Stimulated activated CD4-positive, alpha-beta T cell treated with anti-CD3 and anti-CD28 coated beads, Interleukin-12 subunit alpha, Interleukin-12 subunit beta, amount 100 ng/mL, for 24 hours (primary cell): ENCODE results near the gene C6orf120.

Experiments
- DNase-seq, 2 experiments: peaks; one replicate each; pipeline ENCODE4 v3.0.0-alpha.2; 2020; ENCODE audit warnings: low read depth in 2 of 2

C6orf120 gene

GRCh38 chr6:169701954-169702839 lies at the start of gene C6orf120, which contains the start of gene WDR27:
Gene C6orf120, plus strand, starts transcription at chr6:169702126. Its CDS starts 334 bp downstream, at chr6:169702460.
Gene WDR27, minus strand, starts transcription at chr6:169702029. Its CDS starts 13,024 bp downstream, at chr6:169689005.
- DNase-seq: peak; percentile 97

- DNase-seq: no peak
These were observed 49.0 kb upstream of the C6orf120 start for GRCh38 chr6:169652896-169653295.

GRCh38 chr6:169653691-169654090 lies 48.2 kb upstream of the C6orf120 start:
- DNase-seq: no peak

- DNase-seq: peak; percentile 24 to 25
These were observed 47.1 kb upstream of the C6orf120 start for GRCh38 chr6:169654598-169655391.

- DNase-seq: no peak
These were observed 45.2 kb upstream of the C6orf120 start for GRCh38 chr6:169656546-169657283.

GRCh38 chr6:169657284-169657610 lies 44.7 kb upstream of the C6orf120 start:
- DNase-seq: no peak

GRCh38 chr6:169659820-169660610 lies 41.9 kb upstream of the C6orf120 start:
- DNase-seq: no peak

- no peak for DNase-seq
These were observed 41.1 kb upstream of the C6orf120 start for GRCh38 chr6:169660751-169661390.

- DNase-seq: no peak
These were observed 40.6 kb upstream of the C6orf120 start for GRCh38 chr6:169661391-169661756.

GRCh38 chr6:169663468-169663867 lies 38.5 kb upstream of the C6orf120 start:
- no peak for DNase-seq

- DNase-seq: no peak
These were observed 37.7 kb upstream of the C6orf120 start for GRCh38 chr6:169664227-169664626.

- DNase-seq: no peak
These were observed 36.6 kb upstream of the C6orf120 start for GRCh38 chr6:169665289-169665688.

- DNase-seq: no peak
These were observed 35.5 kb upstream of the C6orf120 start for GRCh38 chr6:169666441-169666840.

GRCh38 chr6:169667716-169668115 lies 34.2 kb upstream of the C6orf120 start:
- no peak for DNase-seq

- DNase-seq: no peak
These were observed 33.6 kb upstream of the C6orf120 start for GRCh38 chr6:169668203-169668847.

GRCh38 chr6:169669147-169669546 lies 32.8 kb upstream of the C6orf120 start:
- no peak for DNase-seq

- no peak for DNase-seq
These were observed 32.0 kb upstream of the C6orf120 start for GRCh38 chr6:169669889-169670288.

- DNase-seq: no peak
These were observed 30.4 kb upstream of the C6orf120 start for GRCh38 chr6:169671563-169671962.

- DNase-seq: no peak
These were observed 26.9 kb upstream of the C6orf120 start for GRCh38 chr6:169675011-169675410.

GRCh38 chr6:169677096-169677495 lies 24.8 kb upstream of the C6orf120 start:
- DNase-seq: no peak
